ENCODE data around the gene PHF2.

GRCh38 chr9:93648836-93649235, 72.5 kb downstream of the PHF2 start:
- TF ChIP-seq MAX (IDR thresholded peaks at IDR 0.05; ENCODE audit: low read depth) (no peak), IRF3 (IDR thresholded peaks at IDR 0.05; ENCODE audit: low read depth, low read length) (no peak), POLR2AphosphoS5 (IDR thresholded peaks at IDR 0.05; ENCODE audit: low read depth, low read length) (no peak), RCOR1 (IDR thresholded peaks at IDR 0.05; ENCODE audit: low read length) (no peak), NFIC (IDR thresholded peaks at IDR 0.05; ENCODE audit: borderline replicate concordance) (no peak)

Measured in SK-N-SH (cell line).